ENCODE measurements around the gene PDCD1LG2. TPM values are rescaled to one million over a fixed set of nuclear protein-coding genes. Genes with fewer than 3 reads are reported as not detected.

The PDCD1LG2 gene
- total and polyA plus RNA-seq, 4 donors: 0.46 to 2.5 (median 1.3) TPM

- TF ChIP-seq EGR1 (IDR thresholded peaks at IDR 0.05; ENCODE audit: low read depth in 2 of 2): no peak
- TF ChIP-seq ZBTB33 (IDR thresholded peaks at IDR 0.05): no peak
- no peak for TF ChIP-seq HNF4A (conservative IDR thresholded peaks at IDR 0.05)
- no peak for TF ChIP-seq YY1 (IDR thresholded peaks at IDR 0.05)
- no peak for TF ChIP-seq ATF3 (IDR thresholded peaks at IDR 0.05)
- H3K36me3 ChIP-seq (ENCODE audit: control insufficient read depth in 4 of 4, insufficient read depth in 3 of 4, low read depth in 1 of 4, low read length in 3 of 4): peaks cover 0 to 1% (median 0%) of the 10 kb centered on the region in 4 donors
- 85% methylated on average over 5 of the region's 5 CpGs for WGBS
- H3K9ac ChIP-seq (ENCODE audit: low read depth in 1 of 2, low read length in 2 of 2): no peak overlapping the region
- no peaks in the 10 kb centered on the region for H3K9me3 ChIP-seq (ENCODE audit: control insufficient read depth in 4 of 4, low read length in 3 of 4)
- H3K27ac ChIP-seq (ENCODE audit: low read depth in 1 of 2, low read length in 2 of 2): no peak overlapping the region
- H3K4me3 ChIP-seq (ENCODE audit: low read depth in 1 of 3, low read length in 3 of 3): no peak overlapping the region
- no peak for DNase-seq (ENCODE audit: low spot score)
- no peaks in the 10 kb centered on the region for H3K4me1 ChIP-seq (ENCODE audit: control insufficient read depth in 4 of 4, insufficient read depth in 4 of 4, low read length in 3 of 4)
- H3K27me3 ChIP-seq (ENCODE audit: control insufficient read depth in 4 of 4, insufficient read depth in 4 of 4, low read length in 3 of 4): no peaks in the 10 kb centered on the region
Observed at GRCh38 chr9:5562806-5563416, 52.6 kb downstream of the PDCD1LG2 start.

GRCh38 chr9:5563417-5563815 lies 53.1 kb downstream of the PDCD1LG2 start:
- TF ChIP-seq REST (IDR thresholded peaks at IDR 0.05): no peak
- Histone ChIP-seq H3K4me3 (ENCODE audit: low read depth in 1 of 3, low read length in 3 of 3) (no peak overlapping the region), H3K27ac (ENCODE audit: low read depth in 1 of 2, low read length in 2 of 2) (no peak overlapping the region), H3K4me1 (ENCODE audit: control insufficient read depth in 4 of 4, insufficient read depth in 4 of 4, low read length in 3 of 4) (no peaks in the 10 kb centered on the region), H3K27me3 (ENCODE audit: control insufficient read depth in 4 of 4, insufficient read depth in 4 of 4, low read length in 3 of 4) (no peaks in the 10 kb centered on the region), H3K9me3 (ENCODE audit: control insufficient read depth in 4 of 4, low read length in 3 of 4) (no peaks in the 10 kb centered on the region), H3K9ac (ENCODE audit: low read depth in 1 of 2, low read length in 2 of 2) (no peak overlapping the region), H3K36me3 (ENCODE audit: control insufficient read depth in 4 of 4, insufficient read depth in 3 of 4, low read depth in 1 of 4, low read length in 3 of 4) (peaks cover 0 to 1% (median 0%) of the 10 kb centered on the region in 4 donors)
- DNase-seq (ENCODE audit: low spot score): no peak
- WGBS: 83% methylated on average over 2 of the region's 2 CpGs

- Histone ChIP-seq H3K36me3 (ENCODE audit: control insufficient read depth in 4 of 4, insufficient read depth in 3 of 4, low read depth in 1 of 4, low read length in 3 of 4) (peaks cover 0 to 1% (median 0%) of the 10 kb centered on the region in 4 donors), H3K27ac (ENCODE audit: low read depth in 1 of 2, low read length in 2 of 2) (no peak overlapping the region), H3K9ac (ENCODE audit: low read depth in 1 of 2, low read length in 2 of 2) (no peak overlapping the region), H3K9me3 (ENCODE audit: control insufficient read depth in 4 of 4, low read length in 3 of 4) (no peaks in the 10 kb centered on the region), H3K4me1 (ENCODE audit: control insufficient read depth in 4 of 4, insufficient read depth in 4 of 4, low read length in 3 of 4) (no peaks in the 10 kb centered on the region), H3K27me3 (ENCODE audit: control insufficient read depth in 4 of 4, insufficient read depth in 4 of 4, low read length in 3 of 4) (no peaks in the 10 kb centered on the region), H3K4me3 (ENCODE audit: low read depth in 1 of 3, low read length in 3 of 3) (no peak overlapping the region)
- DNase-seq (ENCODE audit: low spot score): no peak
- TF ChIP-seq ATF3 (IDR thresholded peaks at IDR 0.05) (no peak), MAX (IDR thresholded peaks at IDR 0.05) (no peak), HNF4G (IDR thresholded peaks at IDR 0.05) (no peak), SP1 (IDR thresholded peaks at IDR 0.05) (no peak), EGR1 (IDR thresholded peaks at IDR 0.05; ENCODE audit: low read depth in 2 of 2) (no peak), ZBTB33 (IDR thresholded peaks at IDR 0.05) (no peak), NR2F2 (IDR thresholded peaks at IDR 0.05) (no peak), CTCF (IDR thresholded peaks at IDR 0.05; ENCODE audit: low read depth, low read length, missing input control) (no peak), RXRA (IDR thresholded peaks at IDR 0.05) (no peak)
Observed at GRCh38 chr9:5563886-5564285, 53.6 kb downstream of the PDCD1LG2 start.
